ENCODE data around the gene PFDN1. TPM values are rescaled to one million over a fixed set of nuclear protein-coding genes. Genes with fewer than 3 reads are reported as not detected.

PFDN1 gene
- total RNA-seq, 3 donors from 2014 or later (not counting 1 experiment from before 2014, with no cell fraction given) = 28.0 to 39.1 (median 37.6) TPM

- no peak for ATAC-seq
- Histone ChIP-seq H3K4me3 (ENCODE audit: low read length) (no peak overlapping the region), H3K36me3 (ENCODE audit: control insufficient read depth, insufficient read depth, low read length) (no peaks in the 10 kb centered on the region), H3K4me1 (ENCODE audit: control insufficient read depth, insufficient read depth, low read length) (no peaks in the 10 kb centered on the region), H3K27me3 (ENCODE audit: control insufficient read depth, insufficient read depth, low read length) (no peaks in the 10 kb centered on the region), H3K27ac (ENCODE audit: low read length) (no peak overlapping the region), H3K9me3 (ENCODE audit: control insufficient read depth, insufficient read depth, low read length) (no peaks in the 10 kb centered on the region)
- no peaks in the 10 kb centered on the region for H3K4me1 Mint-ChIP-seq
- H3K27me3 Mint-ChIP-seq (ENCODE audit: low read depth in 2 of 2) = peaks cover 25 to 29% of the 10 kb centered on the region in 2 donors
- H3K9me3 Mint-ChIP-seq = no peaks in the 10 kb centered on the region
- no peak for DNase-seq
- H3K27ac Mint-ChIP-seq = no peak overlapping the region
- intact Hi-C loops (cut with micrococcal nuclease) = no loop called here
- no peak for TF ChIP-seq CTCF (IDR thresholded peaks at IDR 0.05)
- WGBS (ENCODE audit: insufficient coverage) = 90% methylated on average over 3 of the region's 5 CpGs
- no peak overlapping the region for H3K4me3 Mint-ChIP-seq
- H3K36me3 Mint-ChIP-seq = no peaks in the 10 kb centered on the region
Measured at GRCh38 chr5:140311011-140311467, 8.1 kb upstream of the PFDN1 start.

GRCh38 chr5:140310434-140310833 is 7.5 kb upstream of the PFDN1 start:
- intact Hi-C loops (cut with micrococcal nuclease) = no loop called here
- H3K27ac ChIP-seq (ENCODE audit: low read length) = no peak overlapping the region
- no peaks in the 10 kb centered on the region for H3K27me3 ChIP-seq (ENCODE audit: control insufficient read depth, insufficient read depth, low read length)
- Mint-ChIP-seq H3K4me1 (no peaks in the 10 kb centered on the region), H3K4me3 (no peak overlapping the region), H3K9me3 (no peaks in the 10 kb centered on the region), H3K27me3 (ENCODE audit: low read depth in 2 of 2) (peaks cover 26 to 33% of the 10 kb centered on the region in 2 donors), H3K36me3 (no peaks in the 10 kb centered on the region), H3K27ac (no peak overlapping the region)
- no peak overlapping the region for H3K4me3 ChIP-seq (ENCODE audit: low read length)
- no peak for TF ChIP-seq CTCF (IDR thresholded peaks at IDR 0.05)
- WGBS (ENCODE audit: insufficient coverage) = 93% methylated on average over 2 of the region's 2 CpGs
- no peaks in the 10 kb centered on the region for H3K4me1 ChIP-seq (ENCODE audit: control insufficient read depth, insufficient read depth, low read length)
- no peak for ATAC-seq
- no peaks in the 10 kb centered on the region for H3K36me3 ChIP-seq (ENCODE audit: control insufficient read depth, insufficient read depth, low read length)
- H3K9me3 ChIP-seq (ENCODE audit: control insufficient read depth, insufficient read depth, low read length) = no peaks in the 10 kb centered on the region
- no peak for DNase-seq

- DNase-seq = no peak
- Histone ChIP-seq H3K27me3 (ENCODE audit: control insufficient read depth, insufficient read depth, low read length) (no peaks in the 10 kb centered on the region), H3K27ac (ENCODE audit: low read length) (no peak overlapping the region), H3K4me1 (ENCODE audit: control insufficient read depth, insufficient read depth, low read length) (no peaks in the 10 kb centered on the region), H3K9me3 (ENCODE audit: control insufficient read depth, insufficient read depth, low read length) (no peaks in the 10 kb centered on the region), H3K36me3 (ENCODE audit: control insufficient read depth, insufficient read depth, low read length) (no peaks in the 10 kb centered on the region), H3K4me3 (ENCODE audit: low read length) (no peak overlapping the region)
- intact Hi-C loops (cut with micrococcal nuclease) = no loop called here
- TF ChIP-seq CTCF (IDR thresholded peaks at IDR 0.05) = no peak
- Mint-ChIP-seq H3K27me3 (ENCODE audit: low read depth in 2 of 2) (peaks cover 26 to 33% of the 10 kb centered on the region in 2 donors), H3K4me1 (no peaks in the 10 kb centered on the region), H3K27ac (no peak overlapping the region), H3K36me3 (no peaks in the 10 kb centered on the region), H3K9me3 (no peaks in the 10 kb centered on the region), H3K4me3 (no peak overlapping the region)
- 85% methylated on average over 3 of the region's 3 CpGs for WGBS (ENCODE audit: insufficient coverage)
- ATAC-seq = no peak
Measured at GRCh38 chr5:140309706-140310249, 6.9 kb upstream of the PFDN1 start.

- Mint-ChIP-seq H3K9me3 (no peaks in the 10 kb centered on the region), H3K36me3 (no peaks in the 10 kb centered on the region), H3K4me1 (peaks cover 14 to 21% of the 10 kb centered on the region in 2 donors), H3K4me3 (no peak overlapping the region), H3K27me3 (ENCODE audit: low read depth in 2 of 2) (peaks cover 18 to 19% of the 10 kb centered on the region in 2 donors), H3K27ac (no peak overlapping the region)
- Histone ChIP-seq H3K27ac (ENCODE audit: low read length) (no peak overlapping the region), H3K4me3 (ENCODE audit: low read length) (no peak overlapping the region), H3K36me3 (ENCODE audit: control insufficient read depth, insufficient read depth, low read length) (no peaks in the 10 kb centered on the region), H3K4me1 (ENCODE audit: control insufficient read depth, insufficient read depth, low read length) (peaks cover 11% of the 10 kb centered on the region), H3K27me3 (ENCODE audit: control insufficient read depth, insufficient read depth, low read length) (no peaks in the 10 kb centered on the region), H3K9me3 (ENCODE audit: control insufficient read depth, insufficient read depth, low read length) (no peaks in the 10 kb centered on the region)
- intact Hi-C loops (cut with micrococcal nuclease) = no loop called here
- 94% methylated on average over 1 of the region's 1 CpG for WGBS (ENCODE audit: insufficient coverage)
- DNase-seq = no peak
- no peak for TF ChIP-seq CTCF (IDR thresholded peaks at IDR 0.05)
- ATAC-seq = no peak
Measured at GRCh38 chr5:140305471-140305870, 2.6 kb upstream of the PFDN1 start.
